K562 (cell line): ENCODE results near the gene CDT1. TPM values are rescaled to one million over a fixed set of nuclear protein-coding genes. Genes with fewer than 3 reads are reported as not detected.

Experiments used
- ATF4 ChIP-seq: fragments of 450-650 bp; formaldehyde crosslinking; IDR thresholded peaks from 2 replicates; pipeline ENCODE4 v1.4.0; 2022; ENCODE audit warnings: mild to moderate bottlenecking, moderate library complexity
- ESRRB ChIP-seq: fragments of 250-450 bp; sonication (Bioruptor Pico); IDR thresholded peaks from 2 replicates; pipeline ENCODE4 v1.5.0; 2020; ENCODE audit warnings: mild to moderate bottlenecking, moderate library complexity, borderline replicate concordance
- GABPB1 ChIP-seq: sonication (generic); formaldehyde crosslinking; IDR thresholded peaks from 2 replicates; pipeline ENCODE4 v1.8.0; 2022; ENCODE audit warnings: mild to moderate bottlenecking, missing genetic modification reagents
- NCOA4 ChIP-seq: fragments of 450-650 bp; IDR thresholded peaks from 2 replicates; pipeline ENCODE4 v1.6.1; 2018; ENCODE audit warnings: mild to moderate bottlenecking; ENCODE audit not compliant: partially characterized antibody
- NFATC3 ChIP-seq: fragments of 450-650 bp; IDR thresholded peaks from 2 replicates; pipeline ENCODE4 v1.6.1; 2017; ENCODE audit warnings: mild to moderate bottlenecking
- NONO ChIP-seq, 2 experiments: fragments of 200-400 bp in 1 of 2; fragments of 450-650 bp in 1 of 2; formaldehyde crosslinking in 1 of 2; IDR thresholded peaks; 2 replicates each; pipeline ENCODE4 v1.6.1; 2017; ENCODE audit warnings: low read depth in 2 of 2, mild to moderate bottlenecking in 2 of 2, moderate library complexity in 2 of 2, low read length in 1 of 2
- SMARCE1 ChIP-seq: fragments of 450-650 bp; IDR thresholded peaks from 2 replicates; pipeline ENCODE4 v1.7.1; 2016; ENCODE audit warnings: mild to moderate bottlenecking
- ZNF140 ChIP-seq: fragments of 250-450 bp; sonication (Bioruptor Pico); IDR thresholded peaks from 2 replicates; pipeline ENCODE4 v1.8.0; 2021; ENCODE audit warnings: moderate library complexity, mild to moderate bottlenecking, inconsistent platforms
- ZNF324 ChIP-seq: fragments of 250-450 bp; sonication (Bioruptor Pico); IDR thresholded peaks from 2 replicates; pipeline ENCODE4 v1.4.0; 2020; ENCODE audit warnings: mild to moderate bottlenecking
- ZNF764 ChIP-seq: fragments of 250-450 bp; sonication (Bioruptor Pico); IDR thresholded peaks from 2 replicates; pipeline ENCODE4 v1.4.0; 2020; ENCODE audit warnings: low read depth, mild to moderate bottlenecking, moderate library complexity
- polyA plus RNA-seq, 8 experiments: library from polyadenylated mRNA; depleted of rRNA in 4 of 8; stranded (reverse) in 5 of 8; unstranded in 3 of 8; fragments of >200 nt; fragmentation: Nextera tagmentation in 2 of 8; fragmentation: Illumina TruSeq in 1 of 8; extraction: Ambion mirVana in 2 of 8; extraction: Trizol in 1 of 8; gene quantifications; 2 replicates each; pipeline versions ENCODE4 v1.2.1 to v1.2.3, GENCODE V29; 2011 to 2014; ENCODE audit warnings: inconsistent platforms in 1 of 8, missing spikeins in 1 of 8
- total RNA-seq, 7 experiments: library from RNA; depleted of rRNA in 6 of 7; stranded (reverse); fragments of >200 nt in 6 of 7; fragmentation: Illumina TruSeq in 2 of 7; extraction: Trizol in 2 of 7; gene quantifications; 2 replicates each; pipeline versions ENCODE4 v1.2.1 to v1.2.3, GENCODE V29; 2011 to 2021; ENCODE audit warnings: low replicate concordance in 1 of 7
- TF ChIP-seq, protein P1 (sequence below): fragments of 200-600 bp; sonication (generic); IDR thresholded peaks from one replicate; pipeline ENCODE4 v1.6.1; 2012; ENCODE audit warnings: mild to moderate bottlenecking, low read depth, low read length, inconsistent platforms
- TF ChIP-seq, protein P2 (sequence below): sonication (generic); formaldehyde crosslinking; IDR thresholded peaks from 2 replicates; pipeline ENCODE4 v1.8.1; 2022; ENCODE audit warnings: missing genetic modification reagents
- TF ChIP-seq, protein P3 (sequence below): fragments of 250-450 bp; sonication (Bioruptor Pico); IDR thresholded peaks from 2 replicates; pipeline ENCODE4 v1.8.0; 2021; ENCODE audit warnings: borderline replicate concordance, mild to moderate bottlenecking, moderate library complexity; ENCODE audit not compliant: poor library complexity, severe bottlenecking

Gene CDT1
- total and polyA plus RNA-seq, 9 of the 15 experiments (the other 6 are each of a cell fraction or from before 2014, with no cell fraction given) = 0.92 to 178 (median 14.2) TPM

DNA sequence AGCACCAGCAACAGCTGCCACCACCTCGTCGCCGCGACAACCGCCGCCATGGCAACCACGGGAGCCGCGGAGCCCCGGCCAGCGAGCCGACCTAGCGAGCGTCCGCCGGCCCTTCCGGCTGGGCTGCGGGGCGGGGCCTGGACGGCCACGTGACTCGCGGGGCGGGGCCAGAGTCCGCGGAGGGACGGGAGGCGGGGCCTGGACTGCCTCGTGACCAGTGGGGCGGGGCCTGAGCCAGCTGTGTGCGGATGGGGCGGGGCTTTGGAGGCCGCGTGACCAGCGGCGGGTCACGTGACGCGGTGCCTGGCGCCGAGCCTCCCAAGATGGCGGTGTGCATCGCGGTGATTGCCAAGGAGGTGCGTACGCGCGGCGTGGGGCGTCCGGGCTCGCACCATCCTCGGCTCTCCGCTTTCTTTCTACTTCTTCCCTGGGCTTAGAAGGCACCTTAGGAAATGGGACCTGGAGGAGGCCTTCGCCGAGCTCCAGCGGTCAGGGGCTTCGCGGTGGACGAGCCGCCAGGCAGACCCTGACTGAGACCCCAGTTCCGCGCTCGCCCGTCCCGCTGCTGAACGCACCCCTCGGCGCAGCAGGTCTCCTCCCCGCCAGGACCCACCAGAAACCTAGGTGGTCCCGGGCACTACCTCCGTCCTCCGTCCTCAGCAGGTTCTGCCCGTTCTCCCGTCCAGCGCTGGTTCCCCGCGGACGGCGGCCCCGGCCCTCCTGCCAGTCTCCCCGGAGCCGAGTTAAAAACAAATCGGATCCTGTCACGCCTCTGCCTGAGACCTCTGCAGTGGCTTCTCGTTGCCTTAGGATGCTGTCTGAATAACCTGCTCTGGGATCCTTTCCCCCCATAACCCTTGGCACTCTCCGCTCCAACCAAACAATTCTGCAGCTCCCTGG is 53.5 kb downstream of the CDT1 start, which contains the start of the genes GALNS and TRAPPC2L (continued):
- no peak for TF ChIP-seq ZNF324 (CRISPR knock-in tag)
- TF ChIP-seq ZNF140 (CRISPR knock-in tag) = no peak
- TF ChIP-seq, protein P1, sequence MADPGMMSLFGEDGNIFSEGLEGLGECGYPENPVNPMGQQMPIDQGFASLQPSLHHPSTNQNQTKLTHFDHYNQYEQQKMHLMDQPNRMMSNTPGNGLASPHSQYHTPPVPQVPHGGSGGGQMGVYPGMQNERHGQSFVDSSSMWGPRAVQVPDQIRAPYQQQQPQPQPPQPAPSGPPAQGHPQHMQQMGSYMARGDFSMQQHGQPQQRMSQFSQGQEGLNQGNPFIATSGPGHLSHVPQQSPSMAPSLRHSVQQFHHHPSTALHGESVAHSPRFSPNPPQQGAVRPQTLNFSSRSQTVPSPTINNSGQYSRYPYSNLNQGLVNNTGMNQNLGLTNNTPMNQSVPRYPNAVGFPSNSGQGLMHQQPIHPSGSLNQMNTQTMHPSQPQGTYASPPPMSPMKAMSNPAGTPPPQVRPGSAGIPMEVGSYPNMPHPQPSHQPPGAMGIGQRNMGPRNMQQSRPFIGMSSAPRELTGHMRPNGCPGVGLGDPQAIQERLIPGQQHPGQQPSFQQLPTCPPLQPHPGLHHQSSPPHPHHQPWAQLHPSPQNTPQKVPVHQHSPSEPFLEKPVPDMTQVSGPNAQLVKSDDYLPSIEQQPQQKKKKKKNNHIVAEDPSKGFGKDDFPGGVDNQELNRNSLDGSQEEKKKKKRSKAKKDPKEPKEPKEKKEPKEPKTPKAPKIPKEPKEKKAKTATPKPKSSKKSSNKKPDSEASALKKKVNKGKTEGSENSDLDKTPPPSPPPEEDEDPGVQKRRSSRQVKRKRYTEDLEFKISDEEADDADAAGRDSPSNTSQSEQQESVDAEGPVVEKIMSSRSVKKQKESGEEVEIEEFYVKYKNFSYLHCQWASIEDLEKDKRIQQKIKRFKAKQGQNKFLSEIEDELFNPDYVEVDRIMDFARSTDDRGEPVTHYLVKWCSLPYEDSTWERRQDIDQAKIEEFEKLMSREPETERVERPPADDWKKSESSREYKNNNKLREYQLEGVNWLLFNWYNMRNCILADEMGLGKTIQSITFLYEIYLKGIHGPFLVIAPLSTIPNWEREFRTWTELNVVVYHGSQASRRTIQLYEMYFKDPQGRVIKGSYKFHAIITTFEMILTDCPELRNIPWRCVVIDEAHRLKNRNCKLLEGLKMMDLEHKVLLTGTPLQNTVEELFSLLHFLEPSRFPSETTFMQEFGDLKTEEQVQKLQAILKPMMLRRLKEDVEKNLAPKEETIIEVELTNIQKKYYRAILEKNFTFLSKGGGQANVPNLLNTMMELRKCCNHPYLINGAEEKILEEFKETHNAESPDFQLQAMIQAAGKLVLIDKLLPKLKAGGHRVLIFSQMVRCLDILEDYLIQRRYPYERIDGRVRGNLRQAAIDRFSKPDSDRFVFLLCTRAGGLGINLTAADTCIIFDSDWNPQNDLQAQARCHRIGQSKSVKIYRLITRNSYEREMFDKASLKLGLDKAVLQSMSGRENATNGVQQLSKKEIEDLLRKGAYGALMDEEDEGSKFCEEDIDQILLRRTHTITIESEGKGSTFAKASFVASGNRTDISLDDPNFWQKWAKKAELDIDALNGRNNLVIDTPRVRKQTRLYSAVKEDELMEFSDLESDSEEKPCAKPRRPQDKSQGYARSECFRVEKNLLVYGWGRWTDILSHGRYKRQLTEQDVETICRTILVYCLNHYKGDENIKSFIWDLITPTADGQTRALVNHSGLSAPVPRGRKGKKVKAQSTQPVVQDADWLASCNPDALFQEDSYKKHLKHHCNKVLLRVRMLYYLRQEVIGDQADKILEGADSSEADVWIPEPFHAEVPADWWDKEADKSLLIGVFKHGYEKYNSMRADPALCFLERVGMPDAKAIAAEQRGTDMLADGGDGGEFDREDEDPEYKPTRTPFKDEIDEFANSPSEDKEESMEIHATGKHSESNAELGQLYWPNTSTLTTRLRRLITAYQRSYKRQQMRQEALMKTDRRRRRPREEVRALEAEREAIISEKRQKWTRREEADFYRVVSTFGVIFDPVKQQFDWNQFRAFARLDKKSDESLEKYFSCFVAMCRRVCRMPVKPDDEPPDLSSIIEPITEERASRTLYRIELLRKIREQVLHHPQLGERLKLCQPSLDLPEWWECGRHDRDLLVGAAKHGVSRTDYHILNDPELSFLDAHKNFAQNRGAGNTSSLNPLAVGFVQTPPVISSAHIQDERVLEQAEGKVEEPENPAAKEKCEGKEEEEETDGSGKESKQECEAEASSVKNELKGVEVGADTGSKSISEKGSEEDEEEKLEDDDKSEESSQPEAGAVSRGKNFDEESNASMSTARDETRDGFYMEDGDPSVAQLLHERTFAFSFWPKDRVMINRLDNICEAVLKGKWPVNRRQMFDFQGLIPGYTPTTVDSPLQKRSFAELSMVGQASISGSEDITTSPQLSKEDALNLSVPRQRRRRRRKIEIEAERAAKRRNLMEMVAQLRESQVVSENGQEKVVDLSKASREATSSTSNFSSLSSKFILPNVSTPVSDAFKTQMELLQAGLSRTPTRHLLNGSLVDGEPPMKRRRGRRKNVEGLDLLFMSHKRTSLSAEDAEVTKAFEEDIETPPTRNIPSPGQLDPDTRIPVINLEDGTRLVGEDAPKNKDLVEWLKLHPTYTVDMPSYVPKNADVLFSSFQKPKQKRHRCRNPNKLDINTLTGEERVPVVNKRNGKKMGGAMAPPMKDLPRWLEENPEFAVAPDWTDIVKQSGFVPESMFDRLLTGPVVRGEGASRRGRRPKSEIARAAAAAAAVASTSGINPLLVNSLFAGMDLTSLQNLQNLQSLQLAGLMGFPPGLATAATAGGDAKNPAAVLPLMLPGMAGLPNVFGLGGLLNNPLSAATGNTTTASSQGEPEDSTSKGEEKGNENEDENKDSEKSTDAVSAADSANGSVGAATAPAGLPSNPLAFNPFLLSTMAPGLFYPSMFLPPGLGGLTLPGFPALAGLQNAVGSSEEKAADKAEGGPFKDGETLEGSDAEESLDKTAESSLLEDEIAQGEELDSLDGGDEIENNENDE = no peak
- TF ChIP-seq NFATC3 = no peak
- TF ChIP-seq SMARCE1 = no peak
- no peak for TF ChIP-seq ESRRB
- TF ChIP-seq, protein P2, sequence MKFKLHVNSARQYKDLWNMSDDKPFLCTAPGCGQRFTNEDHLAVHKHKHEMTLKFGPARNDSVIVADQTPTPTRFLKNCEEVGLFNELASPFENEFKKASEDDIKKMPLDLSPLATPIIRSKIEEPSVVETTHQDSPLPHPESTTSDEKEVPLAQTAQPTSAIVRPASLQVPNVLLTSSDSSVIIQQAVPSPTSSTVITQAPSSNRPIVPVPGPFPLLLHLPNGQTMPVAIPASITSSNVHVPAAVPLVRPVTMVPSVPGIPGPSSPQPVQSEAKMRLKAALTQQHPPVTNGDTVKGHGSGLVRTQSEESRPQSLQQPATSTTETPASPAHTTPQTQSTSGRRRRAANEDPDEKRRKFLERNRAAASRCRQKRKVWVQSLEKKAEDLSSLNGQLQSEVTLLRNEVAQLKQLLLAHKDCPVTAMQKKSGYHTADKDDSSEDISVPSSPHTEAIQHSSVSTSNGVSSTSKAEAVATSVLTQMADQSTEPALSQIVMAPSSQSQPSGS = no peak
- TF ChIP-seq, protein P3, sequence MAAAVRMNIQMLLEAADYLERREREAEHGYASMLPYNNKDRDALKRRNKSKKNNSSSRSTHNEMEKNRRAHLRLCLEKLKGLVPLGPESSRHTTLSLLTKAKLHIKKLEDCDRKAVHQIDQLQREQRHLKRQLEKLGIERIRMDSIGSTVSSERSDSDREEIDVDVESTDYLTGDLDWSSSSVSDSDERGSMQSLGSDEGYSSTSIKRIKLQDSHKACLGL (CRISPR knock-in tag) = peak; percentile 55
- TF ChIP-seq NCOA4 = no peak
- no peak; a peak in 1 of 4 replicates for TF ChIP-seq NONO (IDR thresholded peaks at IDR 0.05; ENCODE audit: low read depth in 2 of 2, low read length in 1 of 2)
- TF ChIP-seq ATF4 (CRISPR knock-in tag) = no peak
- peak; percentile 74 for TF ChIP-seq GABPB1
- TF ChIP-seq ZNF764 (CRISPR knock-in tag) = no peak
